K562 (cell line): ENCODE results near the gene ACSS1. TPM values are rescaled to one million over a fixed set of nuclear protein-coding genes. Genes with fewer than 3 reads are reported as not detected.

ENCODE experiments used
- ATAC-seq: fragments of 200-7000 bp; cut with Tn5 transposase; 3 replicates; pipeline ENCODE4 v1.9.1; 2020; ENCODE audit warnings: moderate library complexity
- BruUV-seq: library from RNA; stranded (reverse); fragments of 400-500 nt; replicated peaks from 2 replicates; lab custom pipeline; 2021; lab: Mats Ljungman, UMichigan
- CTCF ChIA-PET: fragments of 300-600 bp; formaldehyde crosslinking; extraction: SDS; loops from one replicate; lab custom pipeline; 2021; ENCODE audit warnings: low intra/inter-chr PET ratio; lab: Yijun Ruan, JAX
- POLR2A ChIA-PET: fragments of 300-600, 350-650 bp; sonication (Branson Sonifier 250); formaldehyde crosslinking; extraction: SDS; loops from one replicate; lab custom pipeline; 2021; ENCODE audit warnings: antibody characterized with exemption, inconsistent platforms; lab: Yijun Ruan, JAX
- DNase-seq, 4 experiments: peaks; one replicate each; pipeline versions ENCODE4 v3.0.0 to v3.0.0-alpha.2; 2011 to 2018; ENCODE audit warnings: low spot score in 3 of 4, mixed read lengths in 3 of 4; ENCODE audit errors: extremely low read depth in 1 of 4
- FAIRE-seq: peaks from 2 replicates; lab custom pipeline; 2011; peaks lifted over from hg19 to GRCh38; lab: Jason Lieb, UNC
- H2AFZ ChIP-seq: 2 replicates; pipeline ENCODE4 v1.6.0; 2011; ENCODE audit warnings: low read depth, low read length, control low read depth, inconsistent platforms
- H3K27ac ChIP-seq: fragments of 200-600 bp; 3 replicates; pipeline ENCODE4 v1.8.0; 2011; ENCODE audit warnings: low read depth, mild to moderate bottlenecking, control low read depth, inconsistent platforms, low read length, moderate library complexity, mixed read lengths; ENCODE audit errors: extremely low read depth
- H3K27me3 ChIP-seq, 2 experiments: fragments of 300-600 bp in 1 of 2; 2 replicates in 1 of 2; 3 replicates in 1 of 2; pipeline versions ENCODE4 v1.6.0 to v1.8.0; 2011; ENCODE audit warnings: inconsistent platforms in 2 of 2, low read length in 2 of 2, mild to moderate bottlenecking in 1 of 2, mixed read lengths in 1 of 2, moderate library complexity in 1 of 2; ENCODE audit not compliant: control insufficient read depth in 2 of 2, insufficient read depth in 2 of 2
- H3K36me3 ChIP-seq: fragments of 300-600 bp; 3 replicates; pipeline ENCODE4 v1.8.0; 2011; ENCODE audit warnings: mild to moderate bottlenecking, low read length, inconsistent platforms; ENCODE audit not compliant: control insufficient read depth, insufficient read depth
- H3K4me1 ChIP-seq, 2 experiments: fragments of 200-600 bp in 1 of 2; replicated peaks in 1 of 2; 2 replicates in 1 of 2; 3 replicates in 1 of 2; pipeline versions ENCODE4 v1.5.1 to v1.8.0; 2011; ENCODE audit warnings: inconsistent platforms in 2 of 2, low read length in 2 of 2, mild to moderate bottlenecking in 1 of 2, mixed read lengths in 1 of 2, moderate library complexity in 1 of 2; ENCODE audit not compliant: control insufficient read depth in 2 of 2, insufficient read depth in 2 of 2
- H3K4me2 ChIP-seq: 2 replicates; pipeline ENCODE4 v1.6.1; 2011; ENCODE audit warnings: low read length, control low read depth, inconsistent platforms, mixed read lengths; ENCODE audit not compliant: insufficient read depth
- H3K4me3 ChIP-seq: fragments of 200-600 bp; sonication (generic), shearing (Covaris generic); 2 replicates; pipeline ENCODE4 v1.5.1; 2016; ENCODE audit warnings: control low read depth, inconsistent platforms
- H3K79me2 ChIP-seq: fragments of 200-600 bp; 3 replicates; pipeline ENCODE4 v1.8.0; 2011; ENCODE audit warnings: low read length, inconsistent platforms; ENCODE audit not compliant: control insufficient read depth, insufficient read depth
- H3K9ac ChIP-seq, 2 experiments: 2 replicates each; pipeline versions ENCODE4 v1.6.0 to v1.6.1; 2011; ENCODE audit warnings: low read depth in 2 of 2, low read length in 2 of 2, control low read depth in 1 of 2, inconsistent platforms in 1 of 2, mild to moderate bottlenecking in 1 of 2, mixed read lengths in 1 of 2; ENCODE audit not compliant: insufficient read depth in 1 of 2
- H3K9me1 ChIP-seq: one replicate; pipeline ENCODE4 v1.6.0; 2011; ENCODE audit warnings: inconsistent platforms, mild to moderate bottlenecking, low read length, moderate library complexity; ENCODE audit not compliant: control insufficient read depth, insufficient read depth
- H3K9me3 ChIP-seq: replicated peaks from 2 replicates; pipeline ENCODE4 v1.5.1; 2011; ENCODE audit warnings: low read depth, low read length, inconsistent platforms; ENCODE audit not compliant: control insufficient read depth, insufficient read depth
- H4K20me1 ChIP-seq: replicated peaks from 2 replicates; pipeline ENCODE4 v1.6.1; 2011; ENCODE audit warnings: low read length, inconsistent platforms, mixed read lengths; ENCODE audit not compliant: control insufficient read depth, insufficient read depth
- BRD9 ChIP-seq: fragments of 450-650 bp; IDR thresholded peaks from 2 replicates; pipeline ENCODE4 v1.6.1; 2018; ENCODE audit warnings: low read depth; ENCODE audit not compliant: partially characterized antibody
- CAMTA2 ChIP-seq: fragments of 250-450 bp; sonication (Bioruptor Pico); conservative IDR thresholded peaks from 2 replicates; pipeline ENCODE4 v1.5.1; 2022
- CHCHD3 ChIP-seq: fragments of 250-450 bp; sonication (Bioruptor Pico); IDR thresholded peaks from 2 replicates; pipeline ENCODE4 v2.1.2; 2022; ENCODE audit warnings: mild to moderate bottlenecking
- EGR1 ChIP-seq: fragments of 450-650 bp; conservative IDR thresholded peaks from 2 replicates; pipeline ENCODE4 v1.6.1; 2017; ENCODE audit warnings: mild to moderate bottlenecking
- HMBOX1 ChIP-seq: sonication (generic); IDR thresholded peaks from 2 replicates; pipeline ENCODE4 v1.6.1; 2016
- MAFK ChIP-seq: IDR thresholded peaks from 2 replicates; pipeline ENCODE4 v1.6.1; 2011; ENCODE audit warnings: low read length, improper control_type of control experiment
- RBM14 ChIP-seq: fragments of 200-400 bp; formaldehyde crosslinking; IDR thresholded peaks from 2 replicates; pipeline ENCODE4 v1.6.1; 2018; ENCODE audit warnings: low read depth, mild to moderate bottlenecking, low read length, moderate library complexity, borderline replicate concordance; ENCODE audit not compliant: insufficient read depth
- SREBF2 ChIP-seq: sonication (generic); formaldehyde crosslinking; IDR thresholded peaks from 2 replicates; pipeline ENCODE4 v1.4.0; 2020; ENCODE audit warnings: mild to moderate bottlenecking, missing genetic modification reagents
- THAP12 ChIP-seq: fragments of 250-450 bp; sonication (Bioruptor Pico); IDR thresholded peaks from 2 replicates; pipeline ENCODE4 v1.9.0; 2021; ENCODE audit warnings: mild to moderate bottlenecking, inconsistent platforms
- ZBTB9 ChIP-seq: fragments of 450-650 bp; formaldehyde crosslinking; IDR thresholded peaks from 2 replicates; pipeline ENCODE4 v1.4.0; 2020; ENCODE audit warnings: mild to moderate bottlenecking, moderate library complexity
- WGBS: fragments of 100-300 bp; shearing (Covaris generic); methylation state at CpG from one replicate; pipeline ENCODE4 v1.1.6; 2016; ENCODE audit warnings: low coverage, mixed read lengths; ENCODE audit not compliant: insufficient coverage; ENCODE audit errors: missing lambda C conversion rate; 5-methylcytosine and 5-hydroxymethylcytosine counted together
- in situ Hi-C: fragments of 300-500 bp; cut with MboI; formaldehyde crosslinking; loops from 4 replicates; pipeline ENCODE4 v1.15.0; 2018; ENCODE audit warnings: inconsistent platforms, mixed read lengths
- intact Hi-C: fragments of 100-400 bp; cut with micrococcal nuclease; formaldehyde crosslinking; loops from 2 replicates; pipeline ENCODE4 v1.14.2; 2022
- polyA plus RNA-seq, 8 experiments: library from polyadenylated mRNA; depleted of rRNA in 4 of 8; stranded (reverse) in 5 of 8; unstranded in 3 of 8; fragments of >200 nt; fragmentation: Nextera tagmentation in 2 of 8; fragmentation: Illumina TruSeq in 1 of 8; extraction: Ambion mirVana in 2 of 8; extraction: Trizol in 1 of 8; gene quantifications; 2 replicates each; pipeline versions ENCODE4 v1.2.1 to v1.2.3, GENCODE V29; 2011 to 2014; ENCODE audit warnings: inconsistent platforms in 1 of 8, missing spikeins in 1 of 8
- total RNA-seq, 7 experiments: library from RNA; depleted of rRNA in 6 of 7; stranded (reverse); fragments of >200 nt in 6 of 7; fragmentation: Illumina TruSeq in 2 of 7; extraction: Trizol in 2 of 7; gene quantifications; 2 replicates each; pipeline versions ENCODE4 v1.2.1 to v1.2.3, GENCODE V29; 2011 to 2021; ENCODE audit warnings: low replicate concordance in 1 of 7

The ACSS1 gene
- total and polyA plus RNA-seq, 9 of the 15 experiments (the other 6 are each of a cell fraction or from before 2014, with no cell fraction given) = 0.07 to 2.1 (median 0.27) TPM; not detected in 3

- in situ Hi-C loops (no loop called here), intact Hi-C loops (no loop called here)
- POLR2A ChIA-PET = no interaction called here
- FAIRE-seq (no peak), DNase-seq (peak in 1 of 4 experiments; percentile 12), ATAC-seq (peak; percentile 42; the same call in 2 of the 3 replicates)
- Histone ChIP-seq H3K9me3 (no peaks in the 10 kb centered on the region), H3K4me3 (no peak overlapping the region), H3K79me2 (no peaks in the 10 kb centered on the region), H3K27me3 (peaks cover 0 to 28% of the 10 kb centered on the region in 2 experiments; a peak in 3 of 5 replicates), H2AFZ (no peak overlapping the region), H3K9ac (no peak overlapping the region), H3K4me1 (peaks cover 4 to 11% of the 10 kb centered on the region in 2 experiments; a peak in 3 of 5 replicates), H3K4me2 (no peak overlapping the region), H3K36me3 (no peaks in the 10 kb centered on the region), H3K27ac (no peak overlapping the region), H3K9me1 (no peaks in the 10 kb centered on the region), H4K20me1 (no peaks in the 10 kb centered on the region)
- CTCF ChIA-PET = no interaction called here
- no TSS peak for BruUV-seq
- 16% methylated on average over 22 of the region's 29 CpGs for whole genome bisulfite sequencing
- TF ChIP-seq HMBOX1 = no peak
- peak; percentile 49 for TF ChIP-seq EGR1
Observed at GRCh38 chr20:25032478-25033264, 25.3 kb downstream of the ACSS1 start.

GRCh38 chr20:25032065-25032477 is 25.9 kb downstream of the ACSS1 start:
- CTCF ChIA-PET = no interaction called here
- BruUV-seq = no TSS peak
- POLR2A ChIA-PET = no interaction called here
- TF ChIP-seq THAP12 (no peak), SREBF2 (CRISPR knock-in tag) (no peak), MAFK (no peak), BRD9 (no peak), RBM14 (no peak), ZBTB9 (no peak), CHCHD3 (CRISPR knock-in tag) (no peak), CAMTA2 (CRISPR knock-in tag) (no peak)

More at GRCh38 chr20:25032065-25032477, 25.9 kb downstream of the ACSS1 start:
- no peak overlapping the region for H2AFZ ChIP-seq
- H3K9ac ChIP-seq = no peak overlapping the region
- peaks cover 0 to 26% of the 10 kb centered on the region in 2 experiments; a peak in 3 of 5 replicates for H3K27me3 ChIP-seq
- H3K27ac ChIP-seq = no peak overlapping the region
- intact Hi-C loops = no loop called here
- H3K36me3 ChIP-seq = no peaks in the 10 kb centered on the region
- 0 out of 3 replicates have a peak, but pooled peaks have one; percentile 47 for ATAC-seq
- no peaks in the 10 kb centered on the region for H4K20me1 ChIP-seq
- DNase-seq = peak; percentile 11 to 63 (median 55)
- WGBS = 19% methylated on average over 11 of the region's 16 CpGs
- no peak overlapping the region for H3K4me2 ChIP-seq
- in situ Hi-C loops = no loop called here
- no peak for FAIRE-seq
- no peak overlapping the region for H3K4me3 ChIP-seq
- H3K4me1 ChIP-seq = peaks cover 4 to 11% of the 10 kb centered on the region in 2 experiments; a peak in 3 of 5 replicates
- H3K79me2 ChIP-seq = no peaks in the 10 kb centered on the region
- H3K9me3 ChIP-seq = no peaks in the 10 kb centered on the region
- no peaks in the 10 kb centered on the region for H3K9me1 ChIP-seq
